ENCODE data around the gene OR3A2.

DNA sequence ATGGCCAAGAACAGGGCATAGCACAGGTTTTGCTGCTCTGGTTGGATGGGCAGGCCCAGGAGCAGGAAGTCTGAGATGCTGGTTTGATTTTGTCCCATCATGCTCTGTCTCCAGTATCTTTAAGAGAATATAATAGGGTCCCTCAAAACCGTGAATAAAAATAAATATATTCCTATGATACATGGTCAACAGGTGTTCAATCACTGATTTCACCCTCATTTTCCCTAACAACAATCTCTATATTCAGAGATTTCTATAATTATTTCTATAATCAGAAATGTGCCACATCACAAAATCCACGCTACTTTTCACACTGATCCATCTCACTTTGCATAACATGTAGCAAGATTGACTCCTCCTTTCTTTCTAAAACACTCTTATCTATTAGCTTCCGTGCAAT, 47.6 kb upstream of the OR3A2 start, which contains the start of gene OR1E2:
- no peak for TF ChIP-seq CTCF (IDR thresholded peaks at IDR 0.05)
- no peak for TF ChIP-seq POLR2A (IDR thresholded peaks at IDR 0.05)
